Suprapubic skin (tissue), 4 donors: ENCODE data around the gene PCGF3. TPM values are rescaled to one million over a fixed set of nuclear protein-coding genes. Genes with fewer than 3 reads are reported as not detected.
"Not testable (repeated sequence)": the region's sequence is repeated elsewhere in the genome, so short reads cannot be mapped to it uniquely, and the experiment has no call there.

Experiments used
- DNase-seq, 2 donors: peaks; one replicate each; pipeline ENCODE4 v3.0.0-alpha.2; 2019; ENCODE audit warnings: low spot score in 2 of 2
- H3K27ac ChIP-seq: fragments of 200-600 bp; sonication (generic); one replicate; pipeline ENCODE4 v1.5.1; 2019
- H3K27me3 ChIP-seq: fragments of 200-600 bp; sonication (generic); one replicate; pipeline ENCODE4 v1.5.1; 2019
- H3K36me3 ChIP-seq: fragments of 200-600 bp; sonication (generic); one replicate; pipeline ENCODE4 v1.5.1; 2019
- H3K4me1 ChIP-seq: fragments of 200-600 bp; sonication (generic); one replicate; pipeline ENCODE4 v1.5.1; 2019
- H3K4me3 ChIP-seq: fragments of 200-600 bp; sonication (generic); one replicate; pipeline ENCODE4 v1.5.1; 2019; ENCODE audit warnings: mild to moderate bottlenecking
- H3K9me3 ChIP-seq: fragments of 200-600 bp; sonication (generic); one replicate; pipeline ENCODE4 v1.5.1; 2019
- CTCF ChIP-seq, 2 donors: fragments of 200-600 bp in 1 of 2; fragments of 450-650 bp in 1 of 2; sonication (generic) in 1 of 2; IDR thresholded peaks; one replicate each; pipeline ENCODE4 v1.5.1; 2016 to 2019; ENCODE audit warnings: antibody characterized with exemption in 2 of 2, mild to moderate bottlenecking in 1 of 2, moderate library complexity in 1 of 2
- EP300 ChIP-seq: sonication (generic); formaldehyde crosslinking; IDR thresholded peaks from one replicate; pipeline ENCODE4 v1.6.1; 2017; ENCODE audit warnings: antibody characterized with exemption
- POLR2A ChIP-seq, 2 donors: fragments of 450-650 bp; IDR thresholded peaks; one replicate each; pipeline ENCODE4 v1.6.1; 2017; ENCODE audit warnings: antibody characterized with exemption in 2 of 2, mild to moderate bottlenecking in 2 of 2, moderate library complexity in 2 of 2
- POLR2AphosphoS5 ChIP-seq, 3 donors: sonication (generic); formaldehyde crosslinking; IDR thresholded peaks; one replicate each; pipeline ENCODE4 v1.6.1; 2017; ENCODE audit warnings: antibody characterized with exemption in 3 of 3
- WGBS: methylation state at CpG from one replicate; pipeline ENCODE4 v1.1.5; 2018; 5-methylcytosine and 5-hydroxymethylcytosine counted together
- total RNA-seq, 4 donors: library from RNA; depleted of rRNA; stranded (reverse); fragments of >200 nt; gene quantifications; one replicate each; pipeline ENCODE4 v1.1.0, GENCODE V29; 2016

The PCGF3 gene
- total RNA-seq, 4 donors from 2014 or later = 59.7 to 152 (median 71.2) TPM

GRCh38 chr4:729336-730315, 24.0 kb downstream of the PCGF3 start:
- Histone ChIP-seq H3K36me3 (peaks cover 41% of the 10 kb centered on the region), H3K9me3 (no peaks in the 10 kb centered on the region), H3K4me3 (no peak overlapping the region), H3K27ac (no peak overlapping the region), H3K4me1 (peaks cover 16% of the 10 kb centered on the region), H3K27me3 (no peaks in the 10 kb centered on the region)
- no peak for DNase-seq
- TF ChIP-seq CTCF (IDR thresholded peaks at IDR 0.05) (no peak), POLR2AphosphoS5 (IDR thresholded peaks at IDR 0.05) (no peak), EP300 (no peak), POLR2A (IDR thresholded peaks at IDR 0.05) (no peak)
- 88% methylated on average over 20 of the region's 20 CpGs for WGBS

GRCh38 chr4:730511-730910, 24.9 kb downstream of the PCGF3 start:
- Histone ChIP-seq H3K4me1 (peaks cover 16% of the 10 kb centered on the region), H3K4me3 (no peak overlapping the region), H3K27ac (no peak overlapping the region), H3K9me3 (no peaks in the 10 kb centered on the region), H3K36me3 (peaks cover 50% of the 10 kb centered on the region), H3K27me3 (no peaks in the 10 kb centered on the region)
- no peak for TF ChIP-seq EP300
- no peak for TF ChIP-seq POLR2A (IDR thresholded peaks at IDR 0.05)
- no peak for TF ChIP-seq POLR2AphosphoS5 (IDR thresholded peaks at IDR 0.05)
- no peak for TF ChIP-seq CTCF (IDR thresholded peaks at IDR 0.05)
- no peak for DNase-seq
- WGBS = 96% methylated on average over 15 of the region's 27 CpGs

GRCh38 chr4:730946-731904, 25.6 kb downstream of the PCGF3 start:
- 94% methylated on average over 22 of the region's 68 CpGs for WGBS
- H3K4me1 ChIP-seq = peaks cover 10% of the 10 kb centered on the region
- H3K4me3 ChIP-seq, H3K27ac ChIP-seq, H3K27me3 ChIP-seq, DNase-seq, H3K9me3 ChIP-seq: not testable (repeated sequence)
- H3K36me3 ChIP-seq = peaks cover 57% of the 10 kb centered on the region

GRCh38 chr4:731954-732353, 26.3 kb downstream of the PCGF3 start:
- not testable (repeated sequence) for H3K27me3 ChIP-seq, H3K9me3 ChIP-seq, H3K27ac ChIP-seq, H3K4me1 ChIP-seq, DNase-seq, H3K4me3 ChIP-seq
- no CpG with 5 or more reads among the region's 27 CpGs for WGBS
- H3K36me3 ChIP-seq = peaks cover 62% of the 10 kb centered on the region

- 100% methylated on average over 1 of the region's 20 CpGs for WGBS
- no peak for DNase-seq
- peaks cover 65% of the 10 kb centered on the region for H3K36me3 ChIP-seq
These were observed 26.9 kb downstream of the PCGF3 start for GRCh38 chr4:732486-732885.

GRCh38 chr4:732911-733630, 27.4 kb downstream of the PCGF3 start:
- Histone ChIP-seq H3K27ac (no peak overlapping the region), H3K27me3 (no peaks in the 10 kb centered on the region), H3K4me3 (no peak overlapping the region), H3K9me3 (no peaks in the 10 kb centered on the region), H3K4me1 (no peaks in the 10 kb centered on the region), H3K36me3 (peaks cover 71% of the 10 kb centered on the region)
- 80% methylated on average over 1 of the region's 32 CpGs for WGBS
- no peak for DNase-seq
- no peak for TF ChIP-seq EP300
- TF ChIP-seq POLR2A (IDR thresholded peaks at IDR 0.05) = no peak
- TF ChIP-seq CTCF (IDR thresholded peaks at IDR 0.05) = no peak
- no peak for TF ChIP-seq POLR2AphosphoS5 (IDR thresholded peaks at IDR 0.05)

More at GRCh38 chr4:732486-732885, 26.9 kb downstream of the PCGF3 start:
- no peak overlapping the region for H3K4me3 ChIP-seq
- no peak for TF ChIP-seq POLR2AphosphoS5 (IDR thresholded peaks at IDR 0.05)
- no peak for TF ChIP-seq EP300
- no peak for TF ChIP-seq POLR2A (IDR thresholded peaks at IDR 0.05)
- H3K9me3 ChIP-seq = no peaks in the 10 kb centered on the region
- H3K4me1 ChIP-seq = peaks cover 2% of the 10 kb centered on the region
- no peaks in the 10 kb centered on the region for H3K27me3 ChIP-seq
- H3K27ac ChIP-seq = no peak overlapping the region
